DND-41 (cell line): Measurements from ENCODE around the gene DDX4.

Experiments used
- ATAC-seq: fragments of 200-7000 bp; cut with Tn5 transposase; 3 replicates; pipeline ENCODE4 v1.9.1; 2021; ENCODE audit warnings: low read depth; ENCODE audit not compliant: insufficient read depth
- DNase-seq: peaks from one replicate; pipeline ENCODE4 v3.0.0-alpha.2; 2020
- H2AFZ ChIP-seq: 2 replicates; pipeline ENCODE4 v1.6.0; 2012; ENCODE audit warnings: low read depth, low read length
- H3K27ac ChIP-seq: 2 replicates; pipeline ENCODE4 v1.5.1; 2012; ENCODE audit warnings: low read length, inconsistent platforms
- H3K27me3 ChIP-seq: fragments of 200-600 bp; sonication (generic); 2 replicates; pipeline ENCODE4 v1.6.0; 2012; ENCODE audit warnings: low read length, mild to moderate bottlenecking, inconsistent platforms; ENCODE audit not compliant: insufficient read depth, poor library complexity
- H3K36me3 ChIP-seq: 2 replicates; pipeline ENCODE4 v1.5.1; 2012; ENCODE audit warnings: low read length, inconsistent platforms; ENCODE audit not compliant: insufficient read depth
- H3K4me1 ChIP-seq: 2 replicates; pipeline ENCODE4 v1.5.1; 2012; ENCODE audit warnings: mild to moderate bottlenecking, low read length; ENCODE audit not compliant: insufficient read depth
- H3K4me2 ChIP-seq: 2 replicates; pipeline ENCODE4 v1.6.0; 2012; ENCODE audit warnings: mild to moderate bottlenecking, moderate library complexity, low read length, inconsistent platforms; ENCODE audit not compliant: insufficient read depth
- H3K4me3 ChIP-seq, 2 experiments: fragments of 200-600 bp in 1 of 2; shearing (Covaris generic) in 1 of 2; 2 replicates each; pipeline ENCODE4 v1.5.1; 2012 to 2016; ENCODE audit warnings: inconsistent platforms in 2 of 2, low read length in 2 of 2, mild to moderate bottlenecking in 2 of 2, low read depth in 1 of 2, moderate library complexity in 1 of 2
- H3K79me2 ChIP-seq: 2 replicates; pipeline ENCODE4 v1.6.0; 2012; ENCODE audit warnings: low read length, inconsistent platforms; ENCODE audit not compliant: insufficient read depth
- H3K9ac ChIP-seq: 2 replicates; pipeline ENCODE4 v1.6.0; 2012; ENCODE audit warnings: low read depth, mild to moderate bottlenecking, inconsistent platforms, low read length, moderate library complexity
- H3K9me3 ChIP-seq: 2 replicates; pipeline ENCODE4 v1.5.1; 2012; ENCODE audit warnings: low read length, moderate library complexity, mild to moderate bottlenecking, inconsistent platforms; ENCODE audit not compliant: insufficient read depth, severe bottlenecking
- H4K20me1 ChIP-seq: 2 replicates; pipeline ENCODE4 v1.6.0; 2012; ENCODE audit warnings: low read length; ENCODE audit not compliant: insufficient read depth
- EZH2 ChIP-seq: IDR thresholded peaks from 3 replicates; pipeline ENCODE4 v1.6.1; 2012; ENCODE audit warnings: borderline replicate concordance, low read depth, mild to moderate bottlenecking, moderate library complexity, low read length, inconsistent platforms; ENCODE audit not compliant: severe bottlenecking
- TF ChIP-seq, protein P1 (sequence below): IDR thresholded peaks from 2 replicates; pipeline ENCODE4 v1.5.1; 2012; ENCODE audit warnings: borderline replicate concordance, low read length, moderate library complexity, mild to moderate bottlenecking; ENCODE audit not compliant: poor library complexity, severe bottlenecking; ENCODE audit errors: extremely low read depth

DDX4 gene

DNA sequence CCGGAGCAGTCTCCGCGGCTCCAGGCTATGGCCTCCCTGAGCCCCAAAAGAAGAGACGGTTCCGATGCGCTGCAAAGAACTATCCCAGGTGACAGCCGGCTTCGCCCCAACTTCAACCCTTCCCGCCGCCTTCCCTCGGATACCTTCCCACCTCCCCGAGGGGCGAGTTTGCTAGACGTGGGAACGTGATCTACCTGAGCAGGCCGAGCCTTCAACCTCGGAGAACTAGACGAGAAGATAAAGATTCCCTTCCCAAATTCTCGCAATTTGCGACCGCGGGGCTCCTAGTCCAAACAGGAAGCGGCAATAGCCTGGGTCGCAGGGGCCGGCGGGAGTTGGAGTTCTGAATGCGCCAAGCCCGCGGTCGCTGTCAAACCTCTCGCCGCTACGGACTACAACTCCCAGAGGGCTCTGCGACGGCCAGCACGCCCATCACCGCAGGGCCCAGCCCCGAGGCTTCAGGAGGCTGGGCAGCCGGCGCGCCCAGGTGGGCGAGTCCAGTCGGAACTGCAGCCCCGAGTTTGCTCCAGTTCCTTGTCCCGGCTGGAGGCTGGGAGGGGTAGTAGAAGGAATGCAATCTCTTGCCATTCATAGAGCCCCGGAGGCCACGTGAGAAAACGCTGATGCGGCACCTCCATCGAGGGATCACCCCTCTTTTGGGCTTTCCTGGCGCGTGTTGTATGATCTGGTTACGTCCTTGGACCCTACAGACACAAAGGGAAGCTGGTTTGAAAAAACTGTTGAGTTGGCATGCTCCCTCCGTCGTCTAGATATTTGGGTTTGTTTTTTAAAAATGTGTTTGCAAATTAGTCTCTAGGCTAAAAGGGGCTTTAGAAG lies 25.6 kb upstream of the DDX4 start, which contains the start of gene SLC38A9:
TSS of gene SLC38A9 (minus strand) at position 302 of the 837 bp plus-strand sequence. CDS start 14,366 bp downstream, outside the sequence.
- H3K79me2 ChIP-seq: peaks cover 33% of the 10 kb centered on the region
- peak; percentile 93 for DNase-seq
- peak within 1 kb of the TSS; percentile 60 for H3K9ac ChIP-seq
- H3K27me3 ChIP-seq: no peaks in the 10 kb centered on the region
- H3K36me3 ChIP-seq: peaks cover 11% of the 10 kb centered on the region
- H3K9me3 ChIP-seq: no peaks in the 10 kb centered on the region
- peak within 1 kb of the TSS; percentile 74 for H3K4me2 ChIP-seq
- H3K4me1 ChIP-seq: peaks cover 24% of the 10 kb centered on the region
- H4K20me1 ChIP-seq: no peaks in the 10 kb centered on the region
- peak; percentile 100 for ATAC-seq
- peak within 1 kb of the TSS; percentile 94 for H2AFZ ChIP-seq
- H3K27ac ChIP-seq: peak within 1 kb of the TSS; percentile 67
- peak within 1 kb of the TSS; percentile 38 to 79; a peak in 3 of 4 replicates for H3K4me3 ChIP-seq
- TF ChIP-seq EZH2: no peak
- TF ChIP-seq, protein P1, sequence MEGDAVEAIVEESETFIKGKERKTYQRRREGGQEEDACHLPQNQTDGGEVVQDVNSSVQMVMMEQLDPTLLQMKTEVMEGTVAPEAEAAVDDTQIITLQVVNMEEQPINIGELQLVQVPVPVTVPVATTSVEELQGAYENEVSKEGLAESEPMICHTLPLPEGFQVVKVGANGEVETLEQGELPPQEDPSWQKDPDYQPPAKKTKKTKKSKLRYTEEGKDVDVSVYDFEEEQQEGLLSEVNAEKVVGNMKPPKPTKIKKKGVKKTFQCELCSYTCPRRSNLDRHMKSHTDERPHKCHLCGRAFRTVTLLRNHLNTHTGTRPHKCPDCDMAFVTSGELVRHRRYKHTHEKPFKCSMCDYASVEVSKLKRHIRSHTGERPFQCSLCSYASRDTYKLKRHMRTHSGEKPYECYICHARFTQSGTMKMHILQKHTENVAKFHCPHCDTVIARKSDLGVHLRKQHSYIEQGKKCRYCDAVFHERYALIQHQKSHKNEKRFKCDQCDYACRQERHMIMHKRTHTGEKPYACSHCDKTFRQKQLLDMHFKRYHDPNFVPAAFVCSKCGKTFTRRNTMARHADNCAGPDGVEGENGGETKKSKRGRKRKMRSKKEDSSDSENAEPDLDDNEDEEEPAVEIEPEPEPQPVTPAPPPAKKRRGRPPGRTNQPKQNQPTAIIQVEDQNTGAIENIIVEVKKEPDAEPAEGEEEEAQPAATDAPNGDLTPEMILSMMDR: no peak

DNA sequence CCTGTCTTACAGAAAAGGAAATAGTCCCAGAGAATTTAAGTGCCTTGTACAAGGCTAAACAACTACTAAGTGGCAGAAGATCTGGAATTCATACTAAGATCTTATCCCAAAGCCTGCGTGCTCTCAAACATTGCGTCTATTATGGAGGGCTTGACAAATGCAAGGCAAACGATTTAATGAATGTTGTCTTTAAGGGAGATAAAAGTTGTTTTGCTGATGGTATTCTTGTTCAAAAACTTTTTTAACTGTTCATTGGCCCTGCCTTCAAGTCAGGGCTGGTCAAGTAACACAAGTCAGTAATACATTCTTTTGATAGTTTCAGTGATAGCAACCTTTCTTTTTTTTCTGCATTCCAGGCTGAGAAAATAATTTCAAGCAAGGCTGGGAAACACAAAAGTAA lies 24.0 kb upstream of the DDX4 start:
- TF ChIP-seq, protein P1: no peak
- TF ChIP-seq EZH2: no peak
- no peaks in the 10 kb centered on the region for H4K20me1 ChIP-seq
- no peak for DNase-seq
- no peaks in the 10 kb centered on the region for H3K9me3 ChIP-seq
- no peak overlapping the region for H3K9ac ChIP-seq
- peaks cover 21% of the 10 kb centered on the region for H3K79me2 ChIP-seq
- peaks cover 3% of the 10 kb centered on the region; the same call in 1 of the 2 replicates for H3K36me3 ChIP-seq
- H3K4me1 ChIP-seq: peaks cover 23% of the 10 kb centered on the region
- H3K4me2 ChIP-seq: no peak overlapping the region
- no peak overlapping the region for H2AFZ ChIP-seq
- H3K4me3 ChIP-seq: no peak overlapping the region
- ATAC-seq: no peak
- no peak overlapping the region for H3K27ac ChIP-seq
- no peaks in the 10 kb centered on the region for H3K27me3 ChIP-seq

DNA sequence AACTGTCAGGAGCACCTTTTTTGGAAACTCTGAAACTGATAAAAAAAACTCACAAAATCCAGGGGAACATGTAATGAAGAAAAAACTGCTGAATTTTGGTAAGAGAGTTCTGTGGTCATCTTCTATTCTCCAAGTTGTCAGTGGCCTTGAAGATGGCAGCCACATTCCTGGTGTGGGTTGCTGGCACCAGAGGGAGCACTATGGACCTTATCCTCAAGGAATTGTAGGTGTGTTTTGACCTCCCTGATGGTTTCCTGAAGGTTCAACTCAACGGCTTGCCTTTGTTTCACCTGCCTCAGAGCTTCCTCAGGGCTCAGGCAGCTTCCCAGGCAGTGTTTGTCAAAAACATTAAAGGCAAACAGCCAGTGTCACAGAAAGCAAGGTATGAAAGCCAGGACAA lies 23.5 kb upstream of the DDX4 start:
- H3K9me3 ChIP-seq: no peaks in the 10 kb centered on the region
- no peak overlapping the region for H3K4me3 ChIP-seq
- H3K36me3 ChIP-seq: no peaks in the 10 kb centered on the region
- DNase-seq (no peak), ATAC-seq (no peak)
- H3K79me2 ChIP-seq: peaks cover 18% of the 10 kb centered on the region
- no peak overlapping the region for H3K4me2 ChIP-seq
- H2AFZ ChIP-seq: no peak overlapping the region
- H4K20me1 ChIP-seq: no peaks in the 10 kb centered on the region
- H3K27ac ChIP-seq: no peak overlapping the region
- TF ChIP-seq EZH2: no peak
- TF ChIP-seq, protein P1: no peak
- H3K4me1 ChIP-seq: peaks cover 20% of the 10 kb centered on the region
- no peak overlapping the region for H3K9ac ChIP-seq
- H3K27me3 ChIP-seq: no peaks in the 10 kb centered on the region
